Dermis microvascular lymphatic vessel endothelial cell (primary cell): ENCODE measurements around the gene STK17B. TPM values are rescaled to one million over a fixed set of nuclear protein-coding genes. Genes with fewer than 3 reads are reported as not detected.
"Not testable (repeated sequence)": the region's sequence is repeated elsewhere in the genome, so short reads cannot be mapped to it uniquely, and the experiment has no call there.

Source experiments
- DNase-seq, 2 donors: peaks; one replicate each; pipeline versions ENCODE4 v3.0.0 to v3.0.0-alpha.2; 2010; ENCODE audit warnings: low read depth in 2 of 2
- total RNA-seq: library from RNA; depleted of rRNA; stranded (reverse); fragments of >200 nt; gene quantifications from 2 replicates; pipeline ENCODE4 v1.2.1, GENCODE V29; 2014

Gene STK17B
- total RNA-seq, 1 donor from 2014 or later: 8.3 TPM

- no peak for DNase-seq
Observed at GRCh38 chr2:196113061-196113974, 58.1 kb downstream of the STK17B start.

- DNase-seq: no peak
Observed at GRCh38 chr2:196112418-196113034, 58.9 kb downstream of the STK17B start.

- no peak for DNase-seq
Observed at GRCh38 chr2:196108604-196109003, 62.8 kb downstream of the STK17B start.

- peak in 1 of 2 donors; percentile 32 for DNase-seq
Observed at GRCh38 chr2:196105951-196106350, 65.4 kb downstream of the STK17B start.

GRCh38 chr2:196104066-196104465 lies 67.3 kb downstream of the STK17B start:
- no peak for DNase-seq

DNA sequence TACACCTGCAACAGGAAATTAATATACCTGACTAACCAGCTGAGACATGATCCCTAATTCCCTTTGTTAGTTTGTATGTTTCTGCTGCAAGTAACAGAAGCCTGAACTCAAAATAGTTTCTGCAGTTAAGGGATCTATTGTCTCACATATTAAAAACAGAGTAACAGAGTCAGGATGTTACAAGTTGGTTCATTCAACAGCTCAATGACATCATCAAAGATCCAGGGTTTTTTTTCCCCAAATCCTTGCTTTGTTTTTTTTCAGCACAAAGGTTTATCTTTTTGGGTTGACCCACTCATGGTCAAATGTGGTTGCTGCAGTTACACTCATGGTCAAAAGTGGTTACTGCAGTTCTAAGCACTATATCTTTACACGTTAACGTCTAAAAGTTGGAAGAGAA lies 67.8 kb downstream of the STK17B start:
- no peak for DNase-seq

DNA sequence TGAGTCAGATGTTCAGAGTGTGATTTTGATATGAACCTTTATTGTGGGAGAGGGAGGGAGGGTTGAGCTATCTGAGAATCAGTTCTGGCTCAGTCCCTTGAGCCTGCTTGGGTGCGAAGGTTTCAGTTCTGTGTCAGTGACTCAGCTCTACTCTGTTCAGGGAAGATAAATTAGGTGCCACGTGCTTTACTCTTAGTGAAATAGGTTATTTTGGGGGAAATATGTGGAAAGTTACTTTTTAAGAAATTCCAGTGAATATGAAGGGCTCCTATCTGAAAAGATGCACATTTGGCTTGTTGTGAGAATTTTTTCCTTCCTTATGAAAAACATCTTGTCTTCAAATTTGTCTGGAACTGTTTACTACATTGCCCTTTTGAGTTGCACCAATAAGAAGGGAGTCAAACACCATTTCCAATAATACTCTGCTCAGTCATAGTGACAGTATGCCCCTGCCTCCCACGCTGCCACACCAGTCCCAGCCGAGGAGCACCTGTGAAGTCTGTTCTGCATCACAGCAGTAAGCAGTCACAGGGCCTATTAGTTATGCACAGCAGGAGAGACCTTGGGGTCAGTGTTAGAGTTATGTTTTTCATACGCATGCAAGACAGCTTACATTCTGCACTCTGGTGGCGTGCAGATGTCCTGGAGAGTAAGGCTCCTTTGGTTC lies 69.9 kb downstream of the STK17B start:
- no peak for DNase-seq

DNA sequence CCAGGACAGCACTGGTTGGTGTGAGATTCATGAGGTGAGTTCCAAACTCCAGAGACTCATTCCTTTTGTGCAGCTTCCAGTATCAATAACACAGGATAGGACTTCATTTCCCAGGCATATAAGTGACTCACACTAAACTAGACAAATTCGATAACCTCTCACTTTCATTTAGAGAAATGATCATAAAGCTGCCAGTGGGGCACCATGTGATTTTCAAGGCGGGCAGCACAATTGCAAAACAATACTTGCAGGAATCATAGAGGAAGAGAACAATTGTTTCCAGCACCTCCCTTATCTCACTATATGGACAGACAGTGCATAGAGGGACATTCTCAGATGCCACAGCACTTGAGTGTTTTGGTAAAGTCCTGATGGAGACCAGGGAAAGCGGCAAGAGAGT lies 71.5 kb downstream of the STK17B start:
- peak in 1 of 2 donors; percentile 30 for DNase-seq

DNA sequence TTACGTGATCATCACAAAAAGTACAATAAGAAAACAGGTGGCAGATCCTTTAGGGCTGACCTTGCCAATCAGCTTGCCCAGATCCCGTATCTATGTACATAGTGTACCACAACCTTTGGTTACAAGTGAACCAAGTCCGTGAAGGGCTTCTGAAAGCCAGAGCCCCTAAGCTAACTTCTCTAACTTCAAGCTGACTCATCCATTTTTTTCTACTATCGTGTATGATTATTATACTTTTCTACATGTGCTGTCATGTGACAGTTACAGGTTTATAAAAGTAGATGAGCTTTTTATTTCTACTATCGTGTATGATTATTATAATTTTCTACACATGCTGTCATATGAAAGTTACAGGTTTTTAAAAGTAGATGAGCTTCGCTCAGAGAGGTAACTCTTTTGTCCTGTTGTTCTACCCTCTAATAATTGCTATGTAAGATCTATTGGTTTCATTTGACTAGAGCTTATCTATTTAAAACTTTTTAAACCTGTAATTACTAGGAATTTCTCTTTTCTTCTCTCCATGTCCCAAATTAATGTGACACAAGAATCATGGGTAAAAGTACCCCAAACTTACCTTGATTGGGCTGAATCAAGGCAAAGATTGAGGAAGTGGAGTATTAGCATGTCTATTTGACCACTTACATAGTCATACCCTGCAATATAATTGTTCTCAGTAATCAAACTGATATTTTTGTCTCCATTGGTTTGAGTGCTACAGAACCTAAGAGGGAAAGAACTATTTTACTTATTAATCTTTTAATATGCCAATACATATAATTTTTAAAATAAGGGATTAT lies 73.3 kb downstream of the STK17B start:
- DNase-seq: no peak

GRCh38 chr2:196096982-196097745 lies 74.2 kb downstream of the STK17B start:
- no peak for DNase-seq

DNA sequence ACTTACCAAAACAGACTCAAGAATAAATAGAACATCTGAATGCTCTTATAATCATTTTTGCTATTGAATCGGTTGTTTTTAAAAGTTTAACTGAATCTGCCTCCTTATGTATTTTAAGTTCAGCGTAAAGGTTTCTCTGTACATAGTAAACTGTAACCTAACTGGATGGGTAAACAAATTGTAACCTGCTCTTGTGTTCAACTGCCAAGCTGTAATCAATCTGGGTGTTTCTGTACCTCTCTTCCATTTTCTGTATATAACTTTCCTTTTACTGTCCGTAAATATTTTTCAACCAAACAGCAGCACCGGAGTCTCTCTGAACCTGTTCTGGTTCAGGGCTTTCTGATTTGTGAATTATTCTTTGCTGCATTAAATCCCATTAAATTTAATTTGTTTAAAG lies 75.1 kb downstream of the STK17B start:
- no peak for DNase-seq

GRCh38 chr2:196089448-196089847 lies 81.9 kb downstream of the STK17B start:
- not testable (repeated sequence) for DNase-seq

- DNase-seq: no peak
Observed at GRCh38 chr2:196088203-196088602, 83.2 kb downstream of the STK17B start.

DNA sequence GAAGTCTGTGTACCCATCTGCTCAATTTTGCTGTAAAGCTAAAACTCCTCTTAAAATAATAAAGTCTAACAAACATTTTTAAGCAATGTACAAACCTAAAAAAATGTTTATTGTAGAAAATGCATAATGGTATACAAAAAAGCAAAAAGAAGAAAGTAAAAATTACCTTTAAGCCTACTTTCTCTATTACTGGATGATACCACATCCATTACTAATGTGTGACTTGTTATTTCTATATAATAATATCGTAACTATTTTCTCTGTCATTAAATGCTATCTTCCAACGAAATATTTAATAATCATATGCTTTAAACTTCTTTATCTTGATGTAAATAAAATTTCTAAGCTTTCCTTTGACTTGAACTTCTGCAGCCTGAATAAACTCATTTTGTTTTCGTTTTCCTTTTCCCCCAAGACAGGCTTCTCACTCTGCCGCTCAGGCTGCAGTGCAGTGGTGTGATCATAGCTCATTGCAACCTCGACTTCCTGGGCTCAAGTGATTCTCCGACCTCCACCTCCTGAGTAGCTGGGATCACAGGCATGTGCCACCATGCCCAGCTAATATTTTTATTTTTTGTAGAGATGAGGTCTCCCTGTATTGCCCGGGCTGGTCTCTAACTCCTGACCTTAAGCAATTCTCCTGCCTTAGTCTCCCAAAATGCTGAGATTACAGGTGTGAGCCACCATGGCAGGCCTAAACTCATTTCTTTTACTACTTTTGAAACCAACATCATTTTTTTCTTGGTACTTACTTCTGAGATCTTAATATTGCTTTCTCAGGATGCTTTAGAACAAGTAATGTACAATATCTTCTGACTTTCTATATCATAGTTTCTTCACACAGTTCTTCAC lies 84.6 kb downstream of the STK17B start:
- no peak for DNase-seq

DNA sequence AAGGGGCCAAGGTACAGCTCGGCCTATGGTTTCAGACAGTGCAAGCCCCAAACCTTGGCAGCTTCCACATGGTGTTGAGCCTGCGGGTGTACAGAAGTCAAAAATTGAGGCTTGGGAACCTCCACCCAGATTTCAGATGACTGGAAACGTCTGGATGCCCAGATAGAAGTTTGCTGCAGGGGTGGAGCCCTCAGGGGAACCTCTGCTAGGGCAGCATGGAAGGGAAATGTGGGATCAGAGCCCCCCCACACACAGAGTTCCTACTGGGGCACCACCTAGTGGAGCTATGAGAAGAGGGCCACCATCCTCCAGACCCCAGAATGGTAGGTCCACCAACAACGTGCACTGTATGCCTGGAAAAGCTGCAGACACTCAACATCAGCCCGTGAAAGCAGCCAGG lies 87.8 kb downstream of the STK17B start:
- no peak for DNase-seq

Other genes starting within 250 kb of the STK17B start
- gene DNAH7, start 102.7 kb downstream of the STK17B start, total RNA-seq: under 0.01 TPM in 2 replicates